Effector CD8-positive, alpha-beta T cell (primary cell): ENCODE results near the gene EMCN.
"Not testable (repeated sequence)": the region's sequence is repeated elsewhere in the genome, so short reads cannot be mapped to it uniquely, and the experiment has no call there.

Source experiments
- DNase-seq: peaks from one replicate; lab custom pipeline; 2025; lab: John Stamatoyannopoulos, UW

Gene EMCN

DNA sequence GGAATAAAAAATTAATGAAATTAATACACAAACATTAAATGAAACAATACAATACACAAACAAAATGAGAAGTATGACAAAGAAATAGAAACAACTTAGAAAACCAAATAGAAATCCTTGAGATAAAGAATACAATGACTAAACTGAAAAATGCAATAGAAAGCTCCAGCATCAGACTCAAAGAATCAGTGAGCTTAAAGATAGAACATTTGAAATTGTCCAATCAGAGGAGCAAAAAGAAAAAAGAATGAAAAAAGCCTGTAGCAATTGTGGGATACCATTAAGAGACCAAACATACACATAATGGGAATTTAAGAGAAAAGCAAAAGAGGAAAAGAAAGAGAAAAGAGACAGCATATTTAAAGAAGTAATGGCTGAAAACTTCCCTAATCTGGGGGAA, 25.7 kb downstream of the EMCN start:
- no peak for DNase-seq

DNA sequence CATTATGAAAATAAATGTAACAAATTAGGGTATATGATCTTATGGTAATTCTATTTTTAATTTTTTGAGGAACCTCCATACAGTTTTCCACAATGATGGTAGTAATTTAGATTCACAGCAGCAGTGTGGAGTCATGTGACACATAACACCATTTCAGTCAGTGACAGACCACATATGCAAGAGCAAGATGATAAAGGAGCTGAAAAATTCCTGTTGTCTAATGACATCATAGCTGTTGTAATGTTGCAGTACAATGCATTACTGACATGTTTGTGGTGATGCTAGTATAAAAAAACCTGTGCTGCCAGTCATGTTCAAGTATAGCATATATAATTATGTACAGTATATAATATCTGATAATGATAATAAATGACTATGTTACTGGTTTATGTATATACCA, 28.5 kb downstream of the EMCN start:
- no peak for DNase-seq

DNA sequence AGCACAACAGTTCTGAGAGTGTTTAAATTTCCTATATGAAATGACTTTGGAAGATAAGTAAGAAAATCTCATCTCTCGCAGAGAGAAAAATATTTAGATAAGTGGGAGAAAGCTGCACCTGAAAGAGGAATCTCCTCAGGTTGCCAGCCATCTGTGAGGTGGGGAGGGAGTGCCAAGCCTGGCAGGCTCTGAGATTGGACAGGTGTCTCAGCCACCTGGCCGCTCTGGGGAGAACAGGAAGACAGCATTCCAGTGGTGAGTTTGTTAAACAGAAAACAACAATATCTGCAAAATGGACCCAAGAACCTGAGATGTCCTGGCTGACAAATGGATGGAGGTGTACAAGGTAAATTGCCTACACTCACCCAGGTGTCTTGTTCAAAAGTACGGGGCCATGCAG, 31.3 kb downstream of the EMCN start:
- DNase-seq = no peak

DNA sequence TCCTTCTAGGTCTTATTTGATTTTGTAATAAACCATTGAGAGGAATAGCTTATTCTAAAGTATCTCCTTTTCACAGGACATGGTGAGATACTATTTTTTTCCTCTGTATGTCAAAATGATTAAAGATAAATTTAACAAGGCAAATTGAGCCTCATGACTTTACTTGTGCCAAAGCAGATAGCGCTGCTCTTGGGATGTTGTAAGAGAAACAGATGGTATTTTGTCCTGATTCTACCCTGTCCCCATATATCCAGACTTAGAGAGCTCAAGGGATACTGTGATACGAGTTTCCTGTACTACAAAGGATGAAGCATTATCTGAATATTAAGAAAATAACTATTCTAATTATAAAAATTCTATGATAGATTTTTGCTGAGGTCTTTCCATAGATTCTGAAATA, 34.0 kb downstream of the EMCN start:
- DNase-seq = no peak

DNA sequence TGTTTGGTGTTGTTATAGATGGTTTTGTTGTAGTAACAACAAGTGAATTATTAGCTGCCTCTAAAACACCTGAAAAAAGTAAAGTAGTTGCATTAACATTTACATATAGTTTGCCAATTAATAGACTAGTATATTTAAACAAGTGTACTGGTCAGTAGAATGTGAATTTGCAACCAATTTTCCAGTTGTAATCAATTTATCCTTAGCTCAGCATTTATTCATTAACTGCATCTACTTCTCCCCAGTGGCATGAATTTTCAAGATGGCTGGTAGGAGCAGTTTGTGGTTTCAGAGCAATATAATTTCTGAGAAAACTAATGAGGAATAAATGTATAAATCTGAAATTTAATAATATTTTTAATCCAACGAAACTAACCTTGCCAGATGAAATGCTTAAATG, 37.9 kb downstream of the EMCN start:
- no peak for DNase-seq

DNA sequence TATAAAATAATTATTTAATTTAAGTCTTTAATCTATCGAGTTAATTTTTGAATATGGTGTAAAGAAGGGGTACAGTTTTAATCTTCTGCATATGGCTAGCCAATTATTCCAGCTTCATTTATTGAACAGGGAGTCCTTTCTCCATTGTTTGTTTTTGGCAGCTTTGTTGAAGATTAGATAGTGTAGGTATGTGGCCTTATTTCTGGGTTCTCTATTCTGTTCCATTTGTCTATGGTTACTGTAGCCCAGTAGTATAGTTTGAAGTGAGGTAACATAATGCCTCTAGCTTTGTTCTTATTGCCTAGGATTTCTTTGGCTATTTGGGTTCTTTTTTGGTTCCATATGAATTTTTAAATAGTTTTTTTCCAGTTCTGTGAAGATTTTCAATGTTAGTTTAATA, 48.3 kb downstream of the EMCN start:
- no peak for DNase-seq

DNA sequence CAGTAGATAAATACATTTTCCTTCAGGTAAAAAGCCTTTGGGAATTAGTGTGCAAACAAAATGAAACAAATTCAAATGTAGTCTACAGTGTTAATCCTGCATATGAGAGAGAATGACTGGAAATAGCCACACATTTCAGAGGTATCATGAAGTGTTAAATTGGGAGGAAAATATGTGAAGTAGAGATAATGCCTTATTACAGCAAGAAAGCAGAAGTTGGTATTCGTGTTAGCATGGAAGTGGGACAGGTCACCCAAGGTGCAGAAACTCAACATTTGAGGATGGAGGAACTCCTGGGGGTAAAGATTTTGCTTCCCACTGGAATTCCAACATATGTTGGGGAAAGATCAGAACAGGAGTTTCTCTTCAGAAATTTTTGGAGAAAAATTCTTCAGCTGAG, 51.3 kb downstream of the EMCN start:
- no peak for DNase-seq

DNA sequence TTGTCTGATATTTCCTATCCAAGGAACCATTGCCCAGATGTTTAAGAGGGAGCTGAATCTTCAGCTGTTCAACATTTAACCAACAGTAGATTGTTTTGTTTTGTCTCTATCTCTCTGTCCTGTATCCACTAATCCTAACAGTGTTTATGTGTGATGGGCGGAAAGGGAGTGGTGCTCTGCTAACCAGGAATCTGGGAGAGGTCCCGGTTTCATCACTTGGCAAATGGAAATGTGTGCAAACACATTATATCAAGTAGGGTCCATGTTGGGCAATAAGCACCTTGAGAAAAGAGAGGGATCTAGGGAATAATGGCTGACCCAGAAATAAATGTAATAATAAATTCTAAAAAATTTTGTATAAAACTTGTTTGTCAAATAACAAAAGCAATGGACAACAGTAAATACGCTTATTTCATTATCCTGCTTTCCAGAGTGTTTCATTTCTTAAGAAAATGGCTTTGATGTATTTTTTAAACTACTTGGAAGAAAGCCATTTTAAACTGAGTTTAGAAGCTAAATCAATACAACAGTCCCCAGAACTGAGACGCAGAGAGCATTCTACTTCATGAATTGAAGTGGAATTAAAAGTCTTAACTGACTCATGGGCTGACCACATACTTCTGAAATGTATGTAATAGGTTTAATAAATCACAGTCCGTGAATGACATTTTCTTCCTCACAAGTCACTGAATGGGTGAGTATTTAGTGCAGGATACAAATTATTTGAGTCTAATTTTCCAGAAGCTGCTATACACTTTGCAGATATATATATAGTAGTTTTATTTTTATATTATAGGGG, 55.8 kb downstream of the EMCN start:
- no peak for DNase-seq

DNA sequence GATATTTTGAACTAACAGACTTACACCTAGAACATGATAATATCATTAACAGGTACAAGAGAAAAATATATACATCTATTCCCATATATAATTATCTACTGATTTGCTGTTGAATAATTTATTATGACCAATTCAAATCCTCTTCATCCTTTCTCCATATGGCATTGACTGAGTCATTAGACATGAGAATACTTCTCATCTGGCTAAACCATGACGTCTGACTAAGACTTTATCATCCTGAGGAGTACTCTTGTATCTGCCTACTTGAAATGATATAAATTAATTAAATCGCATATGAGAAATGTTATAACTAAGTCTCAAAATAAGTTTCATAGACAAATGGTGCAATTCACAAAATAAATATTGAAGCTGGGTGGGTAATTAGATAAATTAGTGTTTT, 67.4 kb downstream of the EMCN start:
- no peak for DNase-seq

DNA sequence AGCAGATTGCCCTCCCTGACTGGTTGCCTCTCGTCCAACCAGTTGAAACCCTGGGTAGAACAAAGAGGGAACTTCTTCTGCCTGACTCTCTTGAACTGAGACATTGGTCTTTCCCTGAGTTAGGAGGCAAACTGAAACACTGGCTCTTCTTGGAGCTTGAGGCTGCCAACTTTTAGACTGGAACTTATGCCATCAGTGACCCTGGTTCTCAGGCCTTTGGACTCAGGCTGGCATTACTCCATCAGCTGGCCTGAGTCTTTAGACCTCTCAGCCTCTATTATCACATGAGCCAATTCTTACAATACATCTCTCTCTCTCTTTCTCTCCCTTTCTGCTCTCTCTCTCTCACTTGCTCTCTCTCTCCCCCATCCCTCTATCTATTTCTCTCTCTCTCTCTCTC, 86.4 kb downstream of the EMCN start:
- no peak for DNase-seq

DNA sequence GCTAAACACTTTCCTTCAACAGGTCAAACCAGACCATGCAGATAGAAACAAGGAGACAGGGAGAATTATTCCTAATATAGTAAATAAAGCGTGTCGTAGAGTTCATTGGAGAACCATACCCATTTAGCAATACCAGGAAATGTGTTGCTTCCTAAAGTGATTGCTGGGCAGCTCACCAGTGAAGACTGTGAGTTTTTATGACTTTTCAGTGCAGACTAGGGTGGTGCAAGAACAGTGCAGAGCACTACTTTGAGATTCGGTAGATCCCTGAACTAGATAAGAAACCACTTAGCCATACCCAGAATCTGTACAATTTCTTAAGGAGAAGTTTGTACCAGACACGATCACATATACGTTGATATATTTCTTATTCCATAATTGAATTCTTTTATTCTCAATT, 87.4 kb downstream of the EMCN start:
- no peak for DNase-seq

DNA sequence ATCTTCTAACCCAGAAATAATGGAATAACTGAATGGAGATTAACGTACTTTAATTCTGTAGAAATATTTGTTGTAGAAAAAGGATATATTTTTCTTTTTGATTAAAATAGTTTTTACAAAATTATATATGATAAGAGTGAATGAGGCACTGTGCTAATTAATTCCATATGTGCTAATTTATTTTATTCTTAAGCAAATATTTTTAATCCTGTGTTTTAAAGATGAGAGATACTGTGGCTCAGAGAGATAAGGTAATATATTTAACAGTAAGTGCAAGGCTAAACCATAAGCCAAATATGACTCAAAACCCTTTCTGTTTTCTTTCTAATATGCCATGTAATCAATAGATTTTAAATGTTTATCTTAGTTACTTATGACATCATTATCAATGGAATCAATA, 88.2 kb downstream of the EMCN start:
- no peak for DNase-seq

DNA sequence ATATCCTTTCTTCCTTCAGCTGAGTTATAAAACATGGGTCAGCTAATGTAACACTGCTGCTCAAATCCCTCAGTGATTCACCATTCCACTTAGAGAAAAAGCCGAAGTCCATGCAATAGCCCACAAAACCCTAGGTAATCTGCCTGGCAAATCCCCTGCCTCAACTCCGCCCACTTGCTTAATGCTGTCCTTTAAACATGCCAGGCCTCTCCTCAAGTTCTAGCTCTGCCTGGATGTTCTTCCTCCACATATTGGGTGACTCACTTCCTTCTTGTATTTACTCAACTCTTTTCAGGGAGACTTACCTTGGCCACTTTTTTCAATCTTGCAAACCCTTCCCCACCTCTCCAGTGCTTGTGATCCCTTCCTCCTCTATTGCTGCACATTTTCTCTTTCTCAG, 89.8 kb downstream of the EMCN start:
- DNase-seq = no peak

DNA sequence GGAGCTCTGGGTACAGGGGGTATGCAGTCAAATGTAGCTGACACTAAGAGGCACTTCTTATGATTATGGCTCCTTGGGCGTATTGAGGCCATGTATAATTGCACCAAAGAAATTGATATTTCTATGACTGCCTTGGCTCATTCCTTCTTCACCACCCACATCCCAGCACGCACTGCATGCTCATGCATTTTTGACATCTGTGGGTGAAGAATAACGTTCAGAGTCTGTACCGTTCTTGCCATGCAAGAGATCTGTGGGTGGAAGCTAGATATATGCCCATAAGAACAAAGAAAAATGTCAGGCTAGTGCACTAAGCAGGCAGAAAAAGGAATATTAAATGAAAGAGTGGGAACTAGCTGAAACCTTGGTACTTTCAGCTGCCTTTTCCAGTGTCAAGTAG, 93.4 kb downstream of the EMCN start:
- no peak for DNase-seq

DNA sequence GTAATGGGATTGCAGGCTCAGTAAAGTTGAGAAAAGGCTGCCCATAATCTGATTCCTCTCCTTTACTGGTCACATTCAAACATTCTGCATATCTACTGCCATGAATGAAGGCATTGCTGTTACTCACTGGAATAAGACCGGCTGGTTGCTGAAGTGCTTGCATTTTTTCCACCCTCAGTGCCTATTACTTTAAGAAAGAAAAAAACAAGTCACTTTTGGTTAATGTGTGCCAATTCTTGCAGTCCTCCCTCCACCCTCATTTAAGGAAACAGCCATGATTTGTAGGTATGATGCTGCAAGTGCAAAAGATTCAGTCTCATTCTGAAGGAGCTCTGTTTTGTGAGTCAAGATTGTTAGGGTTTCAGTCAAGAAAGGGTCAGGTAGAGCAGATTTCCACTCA, 94.9 kb downstream of the EMCN start:
- no peak for DNase-seq

DNA sequence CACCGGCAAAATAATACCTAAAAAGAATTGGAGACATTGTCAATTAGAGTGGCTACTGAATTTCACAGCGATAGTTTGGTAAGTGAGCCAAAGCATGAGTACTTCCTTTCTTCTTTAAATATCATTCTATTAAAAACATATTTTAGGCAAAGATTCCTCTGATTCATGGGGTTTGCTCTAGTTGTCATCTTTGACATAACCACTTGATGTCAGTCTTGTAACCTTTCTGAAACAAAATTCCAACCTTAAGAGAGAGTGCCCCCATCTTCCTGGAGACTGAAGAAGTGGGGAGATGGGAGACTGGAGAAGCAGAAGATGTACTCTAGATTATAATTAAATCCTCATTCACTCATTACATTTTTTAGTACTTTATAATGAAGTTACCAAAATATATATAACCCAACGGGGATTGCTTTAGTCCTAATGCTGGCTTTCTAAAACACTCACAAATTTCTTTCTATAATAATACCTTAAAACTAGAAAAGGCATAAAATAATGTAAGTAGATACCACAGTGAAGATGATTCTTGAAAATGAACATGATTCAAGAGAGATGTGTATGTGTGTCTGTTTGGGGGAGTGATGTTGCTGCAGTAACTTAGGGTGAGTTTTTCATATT, 96.4 kb downstream of the EMCN start:
- DNase-seq = no peak

DNA sequence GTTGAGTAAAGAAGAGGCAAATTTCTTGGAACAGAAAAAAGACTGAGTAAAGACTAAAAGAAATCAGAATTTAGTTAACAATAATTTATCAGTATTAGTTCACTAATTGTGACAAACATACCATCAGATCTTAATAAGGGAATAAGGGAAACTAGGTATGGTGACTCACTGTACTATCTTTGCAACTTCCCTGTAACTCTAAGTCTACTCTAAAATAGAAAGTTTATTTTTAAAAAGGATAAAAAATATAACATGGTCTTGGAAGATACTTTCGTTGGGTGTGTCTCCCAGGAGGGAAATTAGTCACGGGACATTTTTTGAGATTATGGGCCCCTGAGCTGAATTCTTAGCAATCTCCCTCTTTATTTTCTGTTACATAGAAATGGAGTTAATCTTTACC, 97.3 kb downstream of the EMCN start:
- no peak for DNase-seq

DNA sequence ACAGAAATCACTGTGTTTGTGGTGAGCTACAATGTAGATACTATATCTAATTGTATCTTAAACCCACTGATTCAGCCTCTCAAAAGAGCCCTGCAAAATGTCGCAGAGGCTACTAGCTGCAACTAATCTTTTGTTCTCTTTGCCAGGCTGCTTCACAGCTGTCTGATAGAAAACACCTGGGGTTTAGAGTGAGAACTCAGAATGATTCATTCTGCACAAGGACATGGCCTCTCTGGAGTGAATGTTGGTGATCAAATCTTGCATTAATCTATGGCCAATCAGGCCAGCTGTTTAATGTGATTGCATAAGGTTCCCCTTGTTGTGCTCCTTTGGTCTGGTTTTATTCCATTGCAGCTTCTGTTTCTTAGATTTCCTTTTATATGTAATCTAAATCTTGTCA, 100.3 kb downstream of the EMCN start:
- no peak for DNase-seq

DNA sequence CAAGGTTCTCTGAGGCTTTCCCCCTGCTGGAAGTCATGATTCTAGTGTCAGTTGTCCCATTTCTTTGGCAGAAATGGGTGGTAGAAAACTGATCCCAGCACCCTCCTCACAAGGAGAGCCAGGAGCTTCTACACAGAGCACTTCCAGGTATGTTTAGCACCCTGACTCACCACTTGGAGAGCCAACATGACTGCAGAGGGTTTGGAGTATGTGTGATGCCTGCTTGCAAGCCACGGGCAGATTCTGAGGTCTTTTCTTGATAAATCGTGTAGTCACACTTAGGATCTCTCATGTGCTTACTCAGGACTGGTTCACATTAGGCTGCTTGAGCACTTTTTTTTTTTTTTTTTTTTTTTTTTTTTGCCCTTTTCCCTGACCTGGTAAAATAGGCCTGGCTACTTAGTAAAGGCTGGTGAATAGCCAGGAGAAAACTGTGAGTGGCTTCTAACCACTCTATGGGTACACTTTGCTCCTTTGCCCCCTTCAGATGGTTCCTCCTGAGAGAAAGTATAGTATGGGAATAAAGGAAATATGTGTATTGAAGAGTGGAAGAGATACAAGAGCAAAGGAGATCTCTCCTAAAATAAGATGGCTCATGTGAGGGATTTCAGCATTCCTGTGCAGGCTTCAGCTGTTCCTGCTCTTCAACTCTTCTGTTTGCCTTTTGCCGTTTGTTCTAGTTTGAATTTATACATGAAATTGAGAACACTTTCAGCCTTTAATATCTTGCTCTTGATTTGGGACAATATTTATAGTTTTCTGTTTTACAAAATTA, 103.6 kb downstream of the EMCN start:
- DNase-seq = no peak

DNA sequence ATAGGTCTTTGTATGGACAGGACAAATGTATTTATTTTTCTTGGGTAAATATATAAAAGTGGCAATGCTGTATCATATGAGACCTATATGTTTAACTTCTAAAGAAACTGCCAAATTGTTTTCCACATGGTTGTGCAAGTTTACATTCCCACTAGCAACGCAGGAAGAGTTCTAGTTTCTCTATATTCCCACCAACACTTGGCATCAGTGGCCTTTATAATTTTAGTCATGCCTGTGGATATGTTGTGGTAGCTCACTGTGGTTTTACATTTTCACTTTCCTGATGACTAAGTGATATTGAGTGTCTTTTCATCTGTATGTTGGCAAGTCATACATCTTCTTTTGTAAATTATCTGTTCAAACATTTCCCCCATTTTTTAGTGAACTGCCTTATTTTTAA, 126.0 kb downstream of the EMCN start:
- no peak for DNase-seq

DNA sequence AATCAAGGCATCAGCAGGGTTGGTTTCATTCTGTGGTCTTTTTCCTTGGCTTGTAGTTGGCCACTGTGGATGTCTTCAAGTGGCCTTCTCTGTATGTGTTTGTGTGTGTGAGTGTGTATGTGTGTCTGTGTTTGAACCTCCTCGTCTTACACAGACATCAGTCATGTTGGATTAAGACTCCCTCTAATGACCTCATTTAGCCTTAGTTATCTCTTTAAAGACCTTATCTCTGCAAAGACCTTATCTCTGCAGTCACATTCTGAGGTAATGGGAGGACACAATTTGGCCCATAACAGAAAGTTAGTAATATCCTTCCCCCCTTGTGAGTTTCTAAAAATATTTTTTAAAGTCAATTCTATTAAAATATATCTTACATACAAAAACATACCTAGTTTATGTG, 126.7 kb downstream of the EMCN start:
- no peak for DNase-seq

DNA sequence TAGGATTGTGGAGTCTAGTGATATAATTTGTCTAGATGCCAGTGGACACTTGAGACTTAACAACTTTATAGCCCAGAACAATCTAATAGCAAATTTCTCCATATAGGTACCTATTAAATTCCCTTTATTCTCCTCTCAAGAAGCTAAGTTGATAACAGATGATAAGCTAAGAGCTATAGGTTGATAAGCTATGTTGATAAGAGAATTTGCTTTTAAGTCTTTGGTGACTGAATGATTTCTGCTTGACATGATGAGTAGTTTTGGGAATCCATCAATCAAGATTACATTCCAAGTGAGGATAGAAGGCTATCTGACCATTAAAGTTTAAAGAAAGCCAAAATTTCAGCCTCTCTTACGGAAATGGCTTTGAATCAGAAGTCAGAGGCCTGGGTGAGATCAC, 131.6 kb downstream of the EMCN start:
- no peak for DNase-seq

DNA sequence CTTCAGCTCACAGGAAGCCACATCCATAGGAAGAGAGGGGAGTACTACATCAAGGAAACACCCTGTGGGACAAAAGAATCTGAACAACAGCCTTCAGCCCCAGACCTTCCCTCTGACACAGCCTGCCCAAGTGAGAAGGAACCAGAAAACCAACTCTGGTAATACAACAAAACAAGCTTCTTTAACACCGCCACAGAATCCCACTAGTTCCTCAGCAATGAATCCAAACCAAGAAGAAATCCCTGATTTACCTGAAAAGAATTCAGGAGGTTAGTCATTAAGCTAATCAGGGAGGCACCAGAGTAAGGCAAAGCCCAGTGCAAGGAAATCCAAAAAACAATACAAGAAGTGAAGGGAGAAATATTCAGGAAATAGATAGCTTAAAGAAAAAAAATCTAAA, 137.4 kb downstream of the EMCN start:
- not testable (repeated sequence) for DNase-seq
